HAP-1 (cell line): ENCODE data around the gene CMIP.

ENCODE experiments used
- DNase-seq, 2 experiments: peaks; one replicate each; pipeline ENCODE4 v3.0.0-alpha.2; 2016 to 2020; ENCODE audit warnings: low spot score in 2 of 2
- H3K27me3 ChIP-seq: fragments of 250-450 bp; sonication (Bioruptor Pico); 2 replicates; pipeline ENCODE4 v1.5.1; 2020; ENCODE audit warnings: low read depth, mild to moderate bottlenecking, moderate library complexity
- H3K36me3 ChIP-seq: fragments of 250-450 bp; sonication (Bioruptor Pico); replicated peaks from 2 replicates; pipeline ENCODE4 v1.5.1; 2020; ENCODE audit warnings: mild to moderate bottlenecking
- H3K4me1 ChIP-seq: fragments of 250-450 bp; sonication (Bioruptor Pico); 2 replicates; pipeline ENCODE4 v1.5.1; 2020; ENCODE audit warnings: mild to moderate bottlenecking
- H3K4me3 ChIP-seq: fragments of 250-450 bp; sonication (Bioruptor Pico); 2 replicates; pipeline ENCODE4 v1.5.1; 2020; ENCODE audit warnings: mild to moderate bottlenecking, moderate library complexity
- H3K9me3 ChIP-seq: fragments of 250-450 bp; sonication (Bioruptor Pico); 2 replicates; pipeline ENCODE4 v1.5.1; 2020; ENCODE audit warnings: mild to moderate bottlenecking, moderate library complexity
- in situ Hi-C: fragments of 300-500 bp; cut with MboI; formaldehyde crosslinking; loops from 3 replicates; pipeline ENCODE4 v1.14.3; 2020; ENCODE audit warnings: low sequenced_read_pairs, inconsistent platforms, mixed read lengths

CMIP gene

GRCh38 chr16:81526199-81526598, 81.6 kb downstream of the CMIP start:
- in situ Hi-C loops: no loop called here
- H3K36me3 ChIP-seq: no peaks in the 10 kb centered on the region
- no peak overlapping the region for H3K4me3 ChIP-seq
- 0 out of 2 replicates have a peak, but pooled peaks cover 2% of the 10 kb centered on the region for H3K9me3 ChIP-seq
- no peaks in the 10 kb centered on the region for H3K4me1 ChIP-seq
- DNase-seq: no peak
- H3K27me3 ChIP-seq: no peaks in the 10 kb centered on the region

- Histone ChIP-seq H3K36me3 (no peaks in the 10 kb centered on the region), H3K9me3 (0 out of 2 replicates have a peak, but pooled peaks cover 2% of the 10 kb centered on the region), H3K27me3 (no peaks in the 10 kb centered on the region), H3K4me1 (no peaks in the 10 kb centered on the region), H3K4me3 (no peak overlapping the region)
- in situ Hi-C loops: no loop called here
- DNase-seq: no peak
These were observed 82.3 kb downstream of the CMIP start for GRCh38 chr16:81526935-81527334.

DNA sequence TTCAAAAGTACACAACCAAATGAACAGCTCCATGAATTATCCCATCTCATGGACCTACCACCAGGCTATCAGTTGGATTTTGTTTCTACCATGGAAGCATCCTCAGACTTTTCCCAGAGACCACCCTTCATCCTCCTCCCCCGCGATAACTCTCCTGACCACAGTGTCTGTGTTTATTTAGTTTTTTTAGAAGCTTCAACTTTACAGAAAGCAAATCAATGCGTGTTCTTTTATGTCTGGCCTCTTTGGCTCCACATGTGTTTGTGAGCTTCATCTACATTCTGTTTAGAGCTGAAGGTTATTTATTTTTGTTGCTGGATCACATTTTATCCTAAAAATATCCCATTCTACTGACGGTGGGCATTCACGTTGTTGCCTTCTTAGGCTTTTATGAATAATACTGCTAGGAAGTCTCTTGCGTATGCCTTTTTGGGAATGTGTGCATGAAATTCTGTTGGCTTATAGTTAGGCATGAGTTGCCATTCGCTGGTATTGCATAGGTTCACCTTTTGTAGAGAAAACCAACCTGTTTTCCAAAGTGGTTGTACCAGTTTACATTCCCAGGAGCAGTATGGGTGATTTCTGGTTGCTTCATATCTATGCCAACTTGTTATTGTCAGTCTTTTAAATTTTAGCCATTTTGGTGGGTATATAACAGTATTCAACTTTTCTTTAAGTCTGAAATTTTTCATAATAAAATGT, 83.0 kb downstream of the CMIP start:
- in situ Hi-C loops: no loop called here
- 0 out of 2 replicates have a peak, but pooled peaks cover 2% of the 10 kb centered on the region for H3K9me3 ChIP-seq
- DNase-seq: no peak
- H3K4me3 ChIP-seq: no peak overlapping the region
- no peaks in the 10 kb centered on the region for H3K4me1 ChIP-seq
- no peaks in the 10 kb centered on the region for H3K27me3 ChIP-seq
- no peaks in the 10 kb centered on the region for H3K36me3 ChIP-seq

GRCh38 chr16:81528256-81528655, 83.6 kb downstream of the CMIP start:
- DNase-seq: no peak
- Histone ChIP-seq H3K9me3 (0 out of 2 replicates have a peak, but pooled peaks cover 2% of the 10 kb centered on the region), H3K4me1 (no peaks in the 10 kb centered on the region), H3K36me3 (no peaks in the 10 kb centered on the region), H3K4me3 (no peak overlapping the region), H3K27me3 (no peaks in the 10 kb centered on the region)
- in situ Hi-C loops: no loop called here

DNA sequence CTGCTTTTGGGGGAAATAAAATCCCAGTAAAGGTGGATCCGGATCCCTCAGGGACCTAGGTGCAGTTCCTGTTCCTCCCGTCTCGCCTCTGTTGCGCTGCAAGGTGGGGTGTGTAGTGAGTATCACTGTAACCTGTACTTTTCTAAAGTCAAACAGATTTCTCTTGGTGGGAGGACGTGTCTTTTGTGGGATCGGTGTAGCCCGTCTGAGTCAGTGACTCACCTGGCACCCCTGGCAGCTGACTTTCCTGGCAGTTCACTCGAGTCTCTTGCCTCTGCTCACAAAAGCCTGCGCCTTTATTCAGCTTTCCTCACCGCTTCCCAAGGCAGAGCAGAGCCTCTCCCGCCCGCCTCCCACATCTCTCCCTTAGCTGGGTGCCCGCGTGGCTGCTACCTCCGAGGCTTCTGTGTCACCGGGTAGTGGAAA, 85.7 kb downstream of the CMIP start:
- Histone ChIP-seq H3K27me3 (no peaks in the 10 kb centered on the region), H3K9me3 (0 out of 2 replicates have a peak, but pooled peaks cover 2% of the 10 kb centered on the region), H3K4me1 (no peaks in the 10 kb centered on the region), H3K4me3 (no peak overlapping the region), H3K36me3 (no peaks in the 10 kb centered on the region)
- no peak for DNase-seq
- in situ Hi-C loops: no loop called here

DNA sequence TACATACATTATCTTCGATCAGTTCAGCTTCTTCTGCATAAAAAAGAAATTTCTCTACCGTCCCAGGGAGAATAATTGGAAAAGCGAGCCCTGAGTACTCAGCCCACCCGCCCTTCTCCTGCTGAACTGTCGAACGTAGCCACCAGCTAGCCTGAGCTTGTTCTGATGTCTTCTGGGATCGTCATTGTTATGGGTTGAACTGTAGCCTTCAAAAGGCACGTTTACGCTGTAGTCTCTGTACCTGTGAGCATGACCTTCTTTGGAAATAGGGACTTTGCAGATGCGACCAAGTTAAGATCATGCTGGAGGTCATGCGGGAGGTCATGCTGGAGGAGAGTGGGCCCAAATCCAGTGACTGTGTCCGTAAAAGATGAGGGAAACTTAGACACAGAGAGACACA, 86.2 kb downstream of the CMIP start:
- no peak overlapping the region for H3K4me3 ChIP-seq
- in situ Hi-C loops: no loop called here
- DNase-seq: no peak
- 0 out of 2 replicates have a peak, but pooled peaks cover 2% of the 10 kb centered on the region for H3K9me3 ChIP-seq
- H3K4me1 ChIP-seq: no peaks in the 10 kb centered on the region
- no peaks in the 10 kb centered on the region for H3K36me3 ChIP-seq
- H3K27me3 ChIP-seq: no peaks in the 10 kb centered on the region

GRCh38 chr16:81531419-81531821, 86.8 kb downstream of the CMIP start:
- no peaks in the 10 kb centered on the region for H3K36me3 ChIP-seq
- H3K27me3 ChIP-seq: no peaks in the 10 kb centered on the region
- H3K4me3 ChIP-seq: no peak overlapping the region
- no peak for DNase-seq
- in situ Hi-C loops: no loop called here
- H3K9me3 ChIP-seq: 0 out of 2 replicates have a peak, but pooled peaks cover 2% of the 10 kb centered on the region
- no peaks in the 10 kb centered on the region for H3K4me1 ChIP-seq

DNA sequence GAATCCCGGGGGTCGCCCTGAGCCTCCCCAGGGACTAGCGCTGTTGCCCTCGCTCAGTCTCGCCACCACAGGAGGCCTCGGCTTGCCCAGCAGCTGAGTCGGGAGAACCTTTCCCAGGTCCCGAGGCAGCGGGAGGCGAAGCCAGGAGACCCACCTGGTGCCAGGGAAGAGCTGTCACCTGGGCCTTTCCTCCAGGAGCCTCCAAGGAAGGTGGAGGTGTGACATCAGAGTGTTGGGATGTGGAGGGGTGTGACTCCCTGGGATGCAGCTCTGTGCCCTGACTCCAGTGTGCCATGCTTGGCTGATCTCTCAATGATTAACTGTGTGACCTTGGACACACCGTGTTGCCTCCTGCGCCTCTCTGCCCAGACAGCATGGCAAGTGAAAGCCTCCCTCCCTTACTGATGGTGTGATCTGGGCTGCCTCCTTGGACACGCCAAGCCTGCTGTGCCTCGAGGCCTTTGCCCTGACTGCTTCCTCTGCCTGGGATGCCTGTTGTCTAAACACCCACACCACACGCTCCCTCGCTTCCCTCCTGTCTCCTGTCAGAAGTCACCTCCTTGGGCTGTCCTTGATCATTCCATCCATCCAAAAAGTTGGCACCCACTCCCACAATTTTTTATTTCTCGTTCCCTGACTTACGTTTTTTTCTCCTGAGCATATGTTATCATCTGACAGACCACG, 88.0 kb downstream of the CMIP start:
- Histone ChIP-seq H3K4me1 (no peaks in the 10 kb centered on the region), H3K27me3 (no peaks in the 10 kb centered on the region), H3K36me3 (no peaks in the 10 kb centered on the region), H3K4me3 (no peak overlapping the region), H3K9me3 (0 out of 2 replicates have a peak, but pooled peaks cover 2% of the 10 kb centered on the region)
- no peak for DNase-seq
- in situ Hi-C loops: no loop called here

- Histone ChIP-seq H3K9me3 (no peaks in the 10 kb centered on the region), H3K4me1 (no peaks in the 10 kb centered on the region), H3K36me3 (no peaks in the 10 kb centered on the region), H3K27me3 (no peaks in the 10 kb centered on the region), H3K4me3 (no peak overlapping the region)
- no peak for DNase-seq
- in situ Hi-C loops: no loop called here
These were observed 88.5 kb downstream of the CMIP start for GRCh38 chr16:81533175-81533507.

- Histone ChIP-seq H3K4me3 (no peak overlapping the region), H3K27me3 (no peaks in the 10 kb centered on the region)
- in situ Hi-C loops: no loop called here
These were observed 91.2 kb downstream of the CMIP start for GRCh38 chr16:81535679-81536360.

GRCh38 chr16:81536648-81537047, 92.0 kb downstream of the CMIP start:
- H3K9me3 ChIP-seq: no peaks in the 10 kb centered on the region
- H3K36me3 ChIP-seq: no peaks in the 10 kb centered on the region
- in situ Hi-C loops: no loop called here
- H3K4me3 ChIP-seq: no peak overlapping the region
- DNase-seq: no peak
- no peaks in the 10 kb centered on the region for H3K4me1 ChIP-seq
- H3K27me3 ChIP-seq: no peaks in the 10 kb centered on the region

More at GRCh38 chr16:81535679-81536360, 91.2 kb downstream of the CMIP start:
- H3K4me1 ChIP-seq: no peaks in the 10 kb centered on the region
- no peak for DNase-seq
- H3K9me3 ChIP-seq: no peaks in the 10 kb centered on the region
- no peaks in the 10 kb centered on the region for H3K36me3 ChIP-seq

GRCh38 chr16:81537721-81538561, 93.3 kb downstream of the CMIP start:
- Histone ChIP-seq H3K27me3 (no peaks in the 10 kb centered on the region), H3K36me3 (no peaks in the 10 kb centered on the region), H3K4me1 (no peaks in the 10 kb centered on the region), H3K9me3 (no peaks in the 10 kb centered on the region), H3K4me3 (no peak overlapping the region)
- DNase-seq: no peak
- in situ Hi-C loops: no loop called here

- no peaks in the 10 kb centered on the region for H3K9me3 ChIP-seq
- no peaks in the 10 kb centered on the region for H3K27me3 ChIP-seq
- in situ Hi-C loops: no loop called here
- H3K4me1 ChIP-seq: no peaks in the 10 kb centered on the region
- no peak overlapping the region for H3K4me3 ChIP-seq
- no peaks in the 10 kb centered on the region for H3K36me3 ChIP-seq
- DNase-seq: no peak
These were observed 94.6 kb downstream of the CMIP start for GRCh38 chr16:81539009-81539758.
